Neuronal stem cell (in vitro differentiated cells): ENCODE data around the gene ACSF2.
A peak's percentile ranks its signal among the peaks of the same experiment; 100 is the strongest.

Experiments
- DNase-seq: peaks from one replicate; pipeline ENCODE4 v3.0.0-alpha.2; 2013; ENCODE audit warnings: low spot score
- H2AFZ ChIP-seq: one replicate; pipeline ENCODE4 v1.6.1; 2013; ENCODE audit warnings: mild to moderate bottlenecking, low read length, inconsistent platforms
- H2AK5ac ChIP-seq: 2 replicates; pipeline ENCODE4 v1.6.1; 2013; ENCODE audit warnings: low read depth, mild to moderate bottlenecking, inconsistent platforms, low read length, moderate library complexity, mixed read lengths
- H2BK120ac ChIP-seq: 2 replicates; pipeline ENCODE4 v1.6.1; 2013; ENCODE audit warnings: low read depth, mild to moderate bottlenecking, inconsistent platforms, low read length, moderate library complexity, mixed read lengths
- H2BK12ac ChIP-seq: one replicate; pipeline ENCODE4 v1.6.1; 2013; ENCODE audit warnings: low read length, inconsistent platforms
- H2BK15ac ChIP-seq: 2 replicates; pipeline ENCODE4 v1.6.1; 2013; ENCODE audit warnings: mild to moderate bottlenecking, low read length, inconsistent platforms, mixed read lengths
- H2BK5ac ChIP-seq: one replicate; pipeline ENCODE4 v1.6.1; 2013; ENCODE audit warnings: inconsistent platforms, mild to moderate bottlenecking, low read length, moderate library complexity
- H3K14ac ChIP-seq: one replicate; pipeline ENCODE4 v1.6.1; 2013; ENCODE audit warnings: low read length, inconsistent platforms
- H3K18ac ChIP-seq: 2 replicates; pipeline ENCODE4 v1.6.1; 2013; ENCODE audit warnings: low read length, inconsistent platforms
- H3K23ac ChIP-seq: 2 replicates; pipeline ENCODE4 v1.6.1; 2013; ENCODE audit warnings: low read depth, mild to moderate bottlenecking, mixed read lengths, low read length, inconsistent platforms; ENCODE audit not compliant: poor library complexity
- H3K27ac ChIP-seq: replicated peaks from 3 replicates; pipeline ENCODE4 v1.5.1; 2013; ENCODE audit warnings: low read length, inconsistent platforms
- H3K27me3 ChIP-seq, 3 experiments: 2 replicates each; pipeline ENCODE4 v1.6.1; 2013; ENCODE audit warnings: low read length in 3 of 3, mild to moderate bottlenecking in 2 of 3, inconsistent platforms in 1 of 3, low read depth in 1 of 3, mixed read lengths in 1 of 3, moderate library complexity in 1 of 3; ENCODE audit not compliant: control insufficient read depth in 3 of 3, insufficient read depth in 3 of 3
- H3K36me3 ChIP-seq, 2 donors: replicated peaks in 1 of 2; 2 replicates each; pipeline ENCODE4 v1.6.1; 2013; ENCODE audit warnings: low read length in 2 of 2; ENCODE audit not compliant: control insufficient read depth in 2 of 2, insufficient read depth in 2 of 2
- H3K4ac ChIP-seq: 2 replicates; pipeline ENCODE4 v1.6.1; 2013; ENCODE audit warnings: inconsistent platforms, mild to moderate bottlenecking, low read length, moderate library complexity
- H3K4me1 ChIP-seq, 2 donors: 1 replicate in 1 of 2; 2 replicates in 1 of 2; pipeline ENCODE4 v1.6.1; 2013; ENCODE audit warnings: low read length in 2 of 2, low read depth in 1 of 2; ENCODE audit not compliant: control insufficient read depth in 2 of 2, insufficient read depth in 1 of 2
- H3K4me2 ChIP-seq: one replicate; pipeline ENCODE4 v1.6.1; 2013; ENCODE audit warnings: mild to moderate bottlenecking, low read length, inconsistent platforms; ENCODE audit not compliant: insufficient read depth, poor library complexity, severe bottlenecking
- H3K4me3 ChIP-seq, 2 donors: 2 replicates each; pipeline ENCODE4 v1.5.1; 2013; ENCODE audit warnings: low read length in 2 of 2, mild to moderate bottlenecking in 2 of 2, inconsistent platforms in 1 of 2, moderate library complexity in 1 of 2
- H3K79me1 ChIP-seq: one replicate; pipeline ENCODE4 v1.6.1; 2013; ENCODE audit warnings: low read depth, mild to moderate bottlenecking, inconsistent platforms, low read length, moderate library complexity
- H3K9ac ChIP-seq: one replicate; pipeline ENCODE4 v1.6.1; 2013; ENCODE audit warnings: mild to moderate bottlenecking, low read depth, low read length, inconsistent platforms; ENCODE audit not compliant: poor library complexity
- H3K9me3 ChIP-seq, 2 donors: replicated peaks in 1 of 2; 2 replicates each; pipeline versions ENCODE3 to v1.6.1; 2013; ENCODE audit warnings: low read length in 2 of 2, mild to moderate bottlenecking in 2 of 2, inconsistent platforms in 1 of 2, low read depth in 1 of 2, mixed read lengths in 1 of 2, moderate library complexity in 1 of 2; ENCODE audit not compliant: control insufficient read depth in 2 of 2, insufficient read depth in 1 of 2
- H4K8ac ChIP-seq: one replicate; pipeline ENCODE4 v1.6.1; 2013; ENCODE audit warnings: low read depth, mild to moderate bottlenecking, inconsistent platforms, low read length, moderate library complexity
- H4K91ac ChIP-seq: one replicate; pipeline ENCODE4 v1.6.1; 2013; ENCODE audit warnings: low read length, low read depth, mild to moderate bottlenecking, inconsistent platforms; ENCODE audit not compliant: poor library complexity
- WGBS, 2 donors: extraction: QIAGEN DNeasy Blood & Tissue Kit; methylation state at CpG; one replicate each; pipeline ENCODE4 v1.1.7; 2013; ENCODE audit warnings: missing lambda C conversion rate in 2 of 2, mixed read lengths in 1 of 2; ENCODE audit not compliant: insufficient read length in 2 of 2, insufficient replicate concordance in 1 of 2; ENCODE audit errors: extremely low coverage in 2 of 2; 5-methylcytosine and 5-hydroxymethylcytosine counted together

ACSF2 gene

GRCh38 chr17:50394711-50395110, 31.3 kb upstream of the ACSF2 start:
- no peak overlapping the region for H2BK12ac ChIP-seq

GRCh38 chr17:50396261-50397110, 29.5 kb upstream of the ACSF2 start:
- Histone ChIP-seq H3K4ac (no peak overlapping the region), H3K4me2 (peak overlapping the region; percentile 74), H4K91ac (no peak overlapping the region), H3K4me3 (peak overlapping the region; percentile 94 to 96), H3K79me1 (peaks cover 2% of the 10 kb centered on the region), H3K4me1 (peaks cover 10% of the 10 kb centered on the region in 2 donors), H2BK5ac (no peak overlapping the region), H2AFZ (peak overlapping the region; percentile 81), H2BK120ac (no peak overlapping the region), H2BK15ac (no peak overlapping the region), H3K9ac (peak overlapping the region; percentile 78), H3K14ac (no peak overlapping the region), H3K9me3 (peaks cover 0 to 4% of the 10 kb centered on the region in 2 donors), H3K27me3 (no peaks in the 10 kb centered on the region), H3K23ac (peak overlapping the region; percentile 23), H4K8ac (no peak overlapping the region), H3K18ac (no peak overlapping the region), H3K36me3 (peaks cover 25 to 46% of the 10 kb centered on the region in 2 donors), H3K27ac (no peak overlapping the region), H2AK5ac (peak overlapping the region; percentile 60), H2BK12ac (no peak overlapping the region)
- DNase-seq = peak; percentile 1
- no CpG with 5 or more reads among the region's 30 CpGs for whole genome bisulfite sequencing, 2 donors

More at GRCh38 chr17:50394711-50395110, 31.3 kb upstream of the ACSF2 start:
- H3K14ac ChIP-seq = no peak overlapping the region
- peaks cover 0 to 4% of the 10 kb centered on the region in 2 donors for H3K9me3 ChIP-seq
- H2BK120ac ChIP-seq = no peak overlapping the region
- H3K27me3 ChIP-seq = no peaks in the 10 kb centered on the region
- no peak overlapping the region for H3K23ac ChIP-seq
- no peak overlapping the region for H3K9ac ChIP-seq
- H4K8ac ChIP-seq = no peak overlapping the region
- peaks cover 2% of the 10 kb centered on the region for H3K79me1 ChIP-seq
- H3K27ac ChIP-seq = no peak overlapping the region
- DNase-seq = no peak
- peaks cover 10% of the 10 kb centered on the region in 2 donors for H3K4me1 ChIP-seq
- no peak overlapping the region for H4K91ac ChIP-seq
- H3K4ac ChIP-seq = no peak overlapping the region
- no peak overlapping the region for H3K18ac ChIP-seq
- H3K4me2 ChIP-seq = no peak overlapping the region
- no peak overlapping the region for H2AFZ ChIP-seq
- H3K4me3 ChIP-seq = no peak overlapping the region
- no CpG with 5 or more reads among the region's 3 CpGs for WGBS, 2 donors
- no peak overlapping the region for H2BK15ac ChIP-seq
- peaks cover 32 to 64% of the 10 kb centered on the region in 2 donors for H3K36me3 ChIP-seq
- H2AK5ac ChIP-seq = no peak overlapping the region
- H2BK5ac ChIP-seq = no peak overlapping the region

GRCh38 chr17:50397111-50397918, 28.7 kb upstream of the ACSF2 start, which contains the start of gene LRRC59:
TSS of gene LRRC59 (minus strand) at chr17:50397523. CDS start at chr17:50397317, 206 bp downstream.
- peaks cover 20 to 38% of the 10 kb centered on the region in 2 donors for H3K36me3 ChIP-seq
- no peak within 1 kb of the TSS for H3K27ac ChIP-seq
- H2BK12ac ChIP-seq = no peak within 1 kb of the TSS
- H3K27me3 ChIP-seq = no peaks in the 10 kb centered on the region
- H3K4me2 ChIP-seq = peak within 1 kb of the TSS; percentile 74
- H3K79me1 ChIP-seq = peaks cover 2% of the 10 kb centered on the region
- peak within 1 kb of the TSS; percentile 81 for H2AFZ ChIP-seq
- H3K4ac ChIP-seq = no peak within 1 kb of the TSS
- H3K14ac ChIP-seq = peak within 1 kb of the TSS; percentile 33
- peak within 1 kb of the TSS; percentile 94 to 96 for H3K4me3 ChIP-seq
- H2BK5ac ChIP-seq = no peak within 1 kb of the TSS
- H2BK15ac ChIP-seq = no peak within 1 kb of the TSS
- peak within 1 kb of the TSS; percentile 83 for H3K23ac ChIP-seq
- peaks cover 10% of the 10 kb centered on the region in 2 donors for H3K4me1 ChIP-seq
- no peak within 1 kb of the TSS for H4K8ac ChIP-seq
- peak within 1 kb of the TSS; percentile 82 for H3K9ac ChIP-seq
- H3K9me3 ChIP-seq = peaks cover 0 to 4% of the 10 kb centered on the region in 2 donors
- peak within 1 kb of the TSS; percentile 81 for H3K18ac ChIP-seq
- peak within 1 kb of the TSS; percentile 60 for H2AK5ac ChIP-seq
- H4K91ac ChIP-seq = no peak within 1 kb of the TSS
- H2BK120ac ChIP-seq = no peak within 1 kb of the TSS
- DNase-seq = peak; percentile 80
- no CpG with 5 or more reads among the region's 70 CpGs for WGBS, 2 donors
